GM12878 (cell line): Measurements from ENCODE around the gene FBXL17. TPM values are rescaled to one million over a fixed set of nuclear protein-coding genes. Genes with fewer than 3 reads are reported as not detected.

ENCODE experiments used
- ATF3 ChIP-seq: IDR thresholded peaks from 2 replicates; pipeline ENCODE4 v1.6.1; 2011; ENCODE audit warnings: low read depth, mild to moderate bottlenecking, low read length, moderate library complexity, borderline replicate concordance; ENCODE audit errors: extremely low read depth
- CREB1 ChIP-seq: IDR thresholded peaks from 2 replicates; pipeline ENCODE4 v1.6.1; 2012; ENCODE audit warnings: low read depth, mild to moderate bottlenecking, inconsistent platforms
- E2F8 ChIP-seq: fragments of 450-650 bp; IDR thresholded peaks from 2 replicates; pipeline ENCODE4 v1.6.1; 2018; ENCODE audit warnings: mild to moderate bottlenecking, low read depth, moderate library complexity; ENCODE audit not compliant: partially characterized antibody
- JUNB ChIP-seq: IDR thresholded peaks from 2 replicates; pipeline ENCODE4 v1.6.1; 2016; ENCODE audit warnings: antibody characterized with exemption, mild to moderate bottlenecking
- JUND ChIP-seq: IDR thresholded peaks from 2 replicates; pipeline ENCODE4 v1.6.1; 2012; ENCODE audit warnings: low read depth, mild to moderate bottlenecking, low read length, improper control_type of control experiment, moderate library complexity
- LARP7 ChIP-seq: fragments of 450-650 bp; IDR thresholded peaks from 2 replicates; pipeline ENCODE4 v1.6.1; 2017; ENCODE audit warnings: mild to moderate bottlenecking
- MXI1 ChIP-seq: fragments of 150-350 bp; IDR thresholded peaks from 2 replicates; pipeline ENCODE4 v1.6.1; 2011; ENCODE audit warnings: low read depth, mild to moderate bottlenecking, inconsistent platforms, low read length, improper control_type of control experiment
- NR2C2 ChIP-seq: IDR thresholded peaks from 2 replicates; pipeline ENCODE4 v1.6.1; 2011; ENCODE audit warnings: borderline replicate concordance, low read depth; ENCODE audit not compliant: control insufficient read depth, insufficient read length
- PAX8 ChIP-seq: fragments of 450-650 bp; IDR thresholded peaks from 2 replicates; pipeline ENCODE4 v1.6.1; 2017; ENCODE audit warnings: mild to moderate bottlenecking, moderate library complexity
- PML ChIP-seq: IDR thresholded peaks from 2 replicates; pipeline ENCODE4 v1.6.1; 2012; ENCODE audit warnings: low read length, inconsistent platforms
- REST ChIP-seq: IDR thresholded peaks from 2 replicates; pipeline ENCODE4 v1.6.1; 2012; ENCODE audit warnings: mild to moderate bottlenecking, low read depth, low read length
- RFX5 ChIP-seq: IDR thresholded peaks from 2 replicates; pipeline ENCODE4 v1.6.1; 2011; ENCODE audit warnings: low read depth, low read length, improper control_type of control experiment
- SMARCA5 ChIP-seq: fragments of 450-650 bp; IDR thresholded peaks from 2 replicates; pipeline ENCODE4 v1.6.1; 2017; ENCODE audit warnings: mild to moderate bottlenecking
- STAT1 ChIP-seq: fragments of 450-650 bp; conservative IDR thresholded peaks from 2 replicates; pipeline ENCODE4 v1.6.1; 2014; ENCODE audit warnings: antibody characterized with exemption, mild to moderate bottlenecking
- STAT3 ChIP-seq: IDR thresholded peaks from 2 replicates; pipeline ENCODE4 v1.6.1; 2011; ENCODE audit warnings: low read depth, low read length, improper control_type of control experiment
- TBL1XR1 ChIP-seq: IDR thresholded peaks from 2 replicates; pipeline ENCODE4 v1.6.1; 2012; ENCODE audit warnings: low read depth, low read length, improper control_type of control experiment
- USF2 ChIP-seq: IDR thresholded peaks from 2 replicates; pipeline ENCODE4 v1.6.1; 2011; ENCODE audit warnings: low read depth, low read length, improper control_type of control experiment, borderline replicate concordance
- WRNIP1 ChIP-seq: IDR thresholded peaks from 2 replicates; pipeline ENCODE4 v1.6.1; 2011; ENCODE audit warnings: low read depth, low read length, improper control_type of control experiment, borderline replicate concordance
- ZBED1 ChIP-seq: IDR thresholded peaks from 2 replicates; pipeline ENCODE4 v1.6.1; 2016; ENCODE audit warnings: borderline replicate concordance
- ZNF687 ChIP-seq: fragments of 450-650 bp; IDR thresholded peaks from 2 replicates; pipeline ENCODE4 v1.6.1; 2017; ENCODE audit warnings: mild to moderate bottlenecking, moderate library complexity
- polyA plus RNA-seq, 11 experiments: library from polyadenylated mRNA; depleted of rRNA in 4 of 11; unstranded in 6 of 11; stranded (reverse) in 5 of 11; fragments of >200 nt; fragmentation: Nextera tagmentation in 4 of 11; fragmentation: Illumina TruSeq in 1 of 11; extraction: Ambion mirVana in 4 of 11; extraction: Trizol in 1 of 11; gene quantifications; 1 replicate in 1 of 11; 2 replicates in 10 of 11; pipeline versions ENCODE4 v1.2.1 to v1.2.3, GENCODE V29; 2011 to 2016; ENCODE audit warnings: inconsistent platforms in 2 of 11, missing spikeins in 2 of 11, low read depth in 1 of 11
- total RNA-seq, 4 experiments: library from RNA; depleted of rRNA in 3 of 4; stranded (reverse); fragments of >200 nt in 3 of 4; fragmentation: Illumina TruSeq in 1 of 4; extraction: Trizol in 1 of 4; gene quantifications; 2 replicates each; pipeline versions ENCODE4 v1.2.1 to v1.2.3, GENCODE V29; 2013 to 2021

FBXL17 gene
- total and polyA plus RNA-seq, 10 of the 15 experiments (the other 5 are each of a cell fraction or from before 2014, with no cell fraction given), result 0.88 to 9.0 (median 4.4) TPM

GRCh38 chr5:107812570-107813141 is 569.2 kb downstream of the FBXL17 start (continued):
- TF ChIP-seq REST, result no peak
- TF ChIP-seq PML, result no peak
- no peak for TF ChIP-seq ATF3
- no peak for TF ChIP-seq USF2
- TF ChIP-seq WRNIP1, result no peak
- TF ChIP-seq MXI1, result peak; percentile 54
- TF ChIP-seq RFX5, result no peak
- TF ChIP-seq ZNF687, result 0 out of 2 replicates have a peak, but pooled peaks have one; percentile 57
- peak; percentile 53; the same call in 1 of the 2 replicates for TF ChIP-seq ZBED1
- TF ChIP-seq PAX8, result no peak
- no peak for TF ChIP-seq SMARCA5
- no peak for TF ChIP-seq NR2C2
- TF ChIP-seq STAT1, result no peak
- TF ChIP-seq E2F8, result no peak
- TF ChIP-seq JUND, result no peak
- TF ChIP-seq CREB1, result peak; percentile 25; the same call in 1 of the 2 replicates
- TF ChIP-seq LARP7, result peak; percentile 68; the same call in 1 of the 2 replicates
- no peak for TF ChIP-seq STAT3
- TF ChIP-seq TBL1XR1, result peak; percentile 88
- no peak for TF ChIP-seq JUNB
